ENCODE data around the gene LMAN1L.

Gene LMAN1L

GRCh38 chr15:74792227-74793016 is 20.2 kb upstream of the LMAN1L start:
- DNase-seq (ENCODE audit: low read depth) = no peak
- no peak overlapping the region for H3K4me3 ChIP-seq (ENCODE audit: low read depth, low read length)

- no peak overlapping the region for H3K4me3 ChIP-seq (ENCODE audit: low read depth, low read length)
- no peak for DNase-seq (ENCODE audit: low read depth)
Observed at GRCh38 chr15:74793135-74794028, 19.3 kb upstream of the LMAN1L start.

GRCh38 chr15:74794248-74794969 is 18.2 kb upstream of the LMAN1L start:
- no peak overlapping the region for H3K4me3 ChIP-seq (ENCODE audit: low read depth, low read length)
- no peak for DNase-seq (ENCODE audit: low read depth)

GRCh38 chr15:74794970-74795349 is 17.7 kb upstream of the LMAN1L start:
- no peak overlapping the region for H3K4me3 ChIP-seq (ENCODE audit: low read depth, low read length)
- DNase-seq (ENCODE audit: low read depth) = no peak

GRCh38 chr15:74795966-74796625 is 16.5 kb upstream of the LMAN1L start:
- H3K4me3 ChIP-seq (ENCODE audit: low read depth, low read length) = no peak overlapping the region
- no peak for DNase-seq (ENCODE audit: low read depth)

GRCh38 chr15:74798388-74799254 is 14.0 kb upstream of the LMAN1L start:
- no peak overlapping the region for H3K4me3 ChIP-seq (ENCODE audit: low read depth, low read length)
- DNase-seq (ENCODE audit: low read depth) = no peak

- no peak overlapping the region for H3K4me3 ChIP-seq (ENCODE audit: low read depth, low read length)
- DNase-seq (ENCODE audit: low read depth) = no peak
Observed at GRCh38 chr15:74799255-74799855, 13.3 kb upstream of the LMAN1L start.

- no peak overlapping the region for H3K4me3 ChIP-seq (ENCODE audit: low read depth, low read length)
Observed at GRCh38 chr15:74799856-74800558, 12.6 kb upstream of the LMAN1L start.

GRCh38 chr15:74800559-74801094 is 12.0 kb upstream of the LMAN1L start:
- no peak for DNase-seq (ENCODE audit: low read depth)

More at GRCh38 chr15:74799856-74800558, 12.6 kb upstream of the LMAN1L start:
- DNase-seq (ENCODE audit: low read depth) = no peak

GRCh38 chr15:74801311-74801997 is 11.2 kb upstream of the LMAN1L start:
- DNase-seq (ENCODE audit: low read depth) = no peak
- H3K4me3 ChIP-seq (ENCODE audit: low read depth, low read length) = no peak overlapping the region

More at GRCh38 chr15:74800559-74801094, 12.0 kb upstream of the LMAN1L start:
- H3K4me3 ChIP-seq (ENCODE audit: low read depth, low read length) = no peak overlapping the region

GRCh38 chr15:74802290-74802689 is 10.3 kb upstream of the LMAN1L start:
- no peak overlapping the region for H3K4me3 ChIP-seq (ENCODE audit: low read depth, low read length)
- no peak for DNase-seq (ENCODE audit: low read depth)

- DNase-seq (ENCODE audit: low read depth) = no peak
- no peak overlapping the region for H3K4me3 ChIP-seq (ENCODE audit: low read depth, low read length)
Observed at GRCh38 chr15:74802862-74803447, 9.7 kb upstream of the LMAN1L start.

- H3K4me3 ChIP-seq (ENCODE audit: low read depth, low read length) = no peak overlapping the region
- DNase-seq (ENCODE audit: low read depth) = no peak
Observed at GRCh38 chr15:74804935-74805334, 7.7 kb upstream of the LMAN1L start.

GRCh38 chr15:74807282-74807681 is 5.4 kb upstream of the LMAN1L start:
- no peak overlapping the region for H3K4me3 ChIP-seq (ENCODE audit: low read depth, low read length)
- peak; percentile 5 for DNase-seq (ENCODE audit: low read depth)

- no peak for DNase-seq (ENCODE audit: low read depth)
- H3K4me3 ChIP-seq (ENCODE audit: low read depth, low read length) = no peak overlapping the region
Observed at GRCh38 chr15:74808078-74808839, 4.4 kb upstream of the LMAN1L start.

GRCh38 chr15:74808840-74809229 is 3.8 kb upstream of the LMAN1L start:
- no peak for DNase-seq (ENCODE audit: low read depth)
- H3K4me3 ChIP-seq (ENCODE audit: low read depth, low read length) = no peak overlapping the region
